Measurements from ENCODE around the gene CENPB. TPM values are rescaled to one million over a fixed set of nuclear protein-coding genes. Genes with fewer than 3 reads are reported as not detected.

The CENPB gene
- polyA plus RNA-seq, 4 donors: 34.0 to 47.8 (median 42.3) TPM

DNA sequence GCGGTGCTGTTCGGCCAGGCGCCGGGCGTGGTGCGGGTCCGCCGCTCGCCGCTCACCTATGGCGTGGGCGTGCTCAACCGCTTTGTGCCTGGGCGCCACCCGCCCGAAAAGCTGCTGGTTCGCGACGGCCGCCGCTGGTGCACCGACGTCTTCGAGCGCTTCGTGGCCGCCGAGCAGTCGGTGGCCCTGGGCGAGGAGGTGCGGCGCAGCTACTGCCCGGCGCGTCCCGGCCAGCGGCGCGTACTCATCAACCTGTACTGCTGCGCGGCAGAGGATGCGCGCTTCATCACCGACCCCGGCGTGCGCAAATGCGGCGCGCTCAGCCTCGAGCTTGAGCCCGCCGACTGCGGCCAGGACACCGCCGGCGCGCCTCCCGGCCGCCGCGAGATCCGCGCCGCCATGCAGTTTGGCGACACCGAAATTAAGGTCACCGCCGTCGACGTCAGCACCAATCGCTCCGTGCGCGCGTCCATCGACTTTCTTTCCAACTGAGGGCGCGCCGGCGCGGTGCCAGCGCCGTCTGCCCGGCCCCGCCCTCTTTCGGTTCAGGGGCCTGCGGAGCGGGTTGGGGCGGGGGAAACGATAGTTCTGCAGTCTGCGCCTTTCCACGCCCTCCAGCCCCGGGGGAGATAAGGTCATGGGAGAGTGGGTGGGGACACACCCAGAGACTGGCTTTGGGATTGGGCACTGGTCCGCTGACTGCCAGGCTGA is 34.7 kb downstream of the CENPB start:
- no peak for DNase-seq (ENCODE audit: low read depth in 4 of 4, low spot score in 3 of 4)

DNA sequence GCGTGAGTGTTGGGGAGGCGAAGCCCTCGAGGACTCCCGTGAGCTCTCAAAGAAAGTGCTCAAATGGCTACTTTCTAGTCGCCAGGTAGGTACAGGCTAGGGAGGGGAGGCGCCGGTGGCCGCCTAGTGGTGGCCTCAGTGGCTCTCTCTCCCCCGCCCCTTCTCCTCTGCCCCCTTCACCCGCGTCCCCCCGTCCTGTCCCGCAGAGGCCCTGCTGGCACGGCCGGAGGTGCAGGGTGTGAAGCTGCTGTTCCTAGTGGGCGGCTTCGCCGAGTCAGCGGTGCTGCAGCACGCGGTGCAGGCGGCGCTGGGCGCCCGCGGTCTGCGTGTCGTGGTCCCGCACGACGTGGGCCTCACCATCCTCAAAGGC is 35.2 kb downstream of the CENPB start:
- DNase-seq (ENCODE audit: low read depth in 4 of 4, low spot score in 3 of 4): no peak

DNA sequence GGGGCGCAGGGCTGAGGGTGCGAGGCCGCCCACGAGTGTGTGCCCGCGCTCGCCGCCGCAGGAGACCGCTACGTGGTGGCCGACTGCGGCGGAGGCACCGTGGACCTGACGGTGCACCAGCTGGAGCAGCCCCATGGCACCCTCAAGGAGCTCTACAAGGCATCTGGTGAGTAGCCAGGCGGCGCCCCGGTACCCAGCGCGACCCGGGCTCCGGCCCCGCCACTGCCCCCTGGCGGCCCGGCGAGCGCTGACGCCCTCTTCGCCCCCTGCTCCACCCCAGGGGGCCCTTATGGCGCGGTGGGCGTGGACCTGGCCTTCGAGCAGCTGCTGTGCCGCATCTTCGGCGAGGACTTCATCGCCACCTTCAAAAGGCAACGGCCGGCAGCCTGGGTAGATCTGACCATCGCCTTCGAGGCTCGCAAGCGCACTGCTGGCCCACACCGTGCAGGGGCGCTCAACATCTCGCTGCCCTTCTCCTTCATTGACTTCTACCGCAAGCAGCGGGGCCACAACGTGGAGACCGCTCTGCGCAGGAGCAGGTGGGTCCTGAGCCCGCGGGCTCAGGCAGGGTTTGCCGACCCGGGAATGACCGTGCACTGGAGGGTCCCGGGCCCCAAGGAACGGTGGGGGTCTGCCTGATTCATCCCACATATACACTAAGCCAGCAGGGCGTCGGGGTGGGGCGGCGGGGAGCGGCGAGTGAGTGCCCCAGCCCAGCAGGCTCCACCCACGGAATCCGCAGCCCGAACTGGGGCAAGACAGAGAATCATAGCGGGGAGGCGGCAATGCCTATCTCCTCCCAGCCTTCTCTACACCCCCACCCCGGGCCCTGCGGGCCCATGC is 36.6 kb downstream of the CENPB start:
- DNase-seq (ENCODE audit: low read depth in 4 of 4, low spot score in 3 of 4): no peak

DNA sequence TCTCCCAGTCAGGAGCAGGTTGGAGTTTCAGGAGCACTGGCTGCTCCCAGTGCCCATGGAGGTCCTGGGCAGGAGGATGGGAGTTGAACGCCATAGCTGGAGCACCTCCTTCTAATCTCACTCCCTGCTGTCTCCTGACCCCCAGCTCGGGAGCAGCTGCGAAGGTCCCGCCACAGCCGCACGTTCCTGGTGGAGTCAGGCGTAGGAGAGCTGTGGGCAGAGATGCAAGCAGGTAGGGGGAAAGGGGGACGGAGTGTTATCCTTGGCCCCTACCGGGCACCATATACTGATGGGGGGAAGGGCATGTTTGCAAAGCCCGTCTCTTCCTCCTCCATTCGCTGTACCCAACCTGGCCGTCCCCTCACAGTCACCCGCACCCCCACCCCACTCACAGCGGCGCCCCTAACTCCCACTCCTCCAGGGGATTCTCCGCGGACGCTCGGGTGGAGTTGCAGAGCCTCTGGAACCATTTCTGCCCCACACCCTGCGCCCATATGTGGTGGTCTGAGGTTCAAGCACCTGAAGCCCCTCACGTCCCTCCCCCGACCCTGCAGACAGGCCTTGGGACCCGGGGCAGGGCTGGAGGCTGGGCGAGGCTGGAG is 37.4 kb downstream of the CENPB start:
- no peak for DNase-seq (ENCODE audit: low read depth in 4 of 4, low spot score in 3 of 4)

DNA sequence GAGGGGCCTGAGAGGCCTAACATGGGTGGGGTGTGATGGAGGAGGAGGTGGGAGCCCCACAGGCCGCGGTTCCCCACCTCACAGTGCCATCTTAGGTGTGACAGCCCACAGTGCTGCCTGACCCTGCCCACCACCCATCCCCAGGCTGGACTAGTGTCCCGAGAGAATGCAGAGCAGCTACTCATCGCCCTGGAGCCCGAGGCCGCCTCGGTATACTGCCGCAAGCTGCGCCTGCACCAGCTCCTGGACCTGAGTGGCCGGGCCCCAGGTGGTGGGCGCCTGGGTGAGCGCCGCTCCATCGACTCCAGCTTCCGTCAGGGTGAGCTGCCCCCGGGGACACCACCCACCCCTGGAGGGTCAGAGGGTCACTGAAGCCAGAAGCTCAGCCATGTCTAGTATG is 38.5 kb downstream of the CENPB start:
- no peak for DNase-seq (ENCODE audit: low read depth in 4 of 4, low spot score in 3 of 4)

DNA sequence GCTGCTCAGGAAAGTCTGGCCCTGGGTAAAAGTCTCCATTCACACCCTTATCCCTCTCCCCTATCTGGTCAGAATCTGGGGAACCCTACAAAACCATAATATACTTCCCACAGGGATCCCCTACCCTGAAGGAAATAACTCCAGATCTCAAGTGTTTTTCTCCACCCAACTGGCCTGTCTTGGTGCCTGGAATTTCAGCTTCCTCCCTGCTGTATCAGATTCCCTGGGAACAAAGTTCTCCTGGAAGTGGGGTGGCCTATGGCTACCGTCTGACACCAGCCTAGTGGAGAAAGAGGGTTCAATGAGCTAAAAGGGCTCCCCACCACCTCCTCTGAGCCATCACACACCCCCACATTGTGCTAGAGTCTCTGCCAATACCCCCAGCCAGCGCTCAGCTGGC is 39.1 kb downstream of the CENPB start:
- no peak for DNase-seq (ENCODE audit: low read depth in 4 of 4, low spot score in 3 of 4)

DNA sequence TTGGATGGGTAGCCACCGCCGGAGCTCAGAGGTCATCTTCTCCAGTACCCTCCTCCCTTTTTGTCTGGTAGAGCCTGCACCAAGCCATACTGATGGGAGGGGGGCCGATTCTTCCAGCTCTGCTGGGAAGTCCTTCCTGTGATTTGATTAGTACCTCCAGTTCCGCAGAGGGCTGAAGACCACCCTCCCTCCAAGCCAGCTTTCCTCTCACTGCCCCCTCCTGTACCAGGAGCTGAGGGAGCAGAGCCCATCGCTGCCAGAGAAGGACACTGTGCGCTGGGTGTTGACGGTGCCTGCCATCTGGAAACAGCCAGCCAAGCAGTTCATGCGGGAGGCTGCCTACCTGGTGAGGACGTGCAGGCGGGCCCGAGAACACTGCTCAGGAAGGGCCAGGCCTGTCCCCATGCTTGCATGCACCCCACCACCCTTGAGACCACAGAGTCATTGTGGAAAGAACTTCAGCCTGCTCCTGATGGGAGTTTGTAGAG is 40.8 kb downstream of the CENPB start:
- no peak for DNase-seq (ENCODE audit: low read depth in 4 of 4, low spot score in 3 of 4)

DNA sequence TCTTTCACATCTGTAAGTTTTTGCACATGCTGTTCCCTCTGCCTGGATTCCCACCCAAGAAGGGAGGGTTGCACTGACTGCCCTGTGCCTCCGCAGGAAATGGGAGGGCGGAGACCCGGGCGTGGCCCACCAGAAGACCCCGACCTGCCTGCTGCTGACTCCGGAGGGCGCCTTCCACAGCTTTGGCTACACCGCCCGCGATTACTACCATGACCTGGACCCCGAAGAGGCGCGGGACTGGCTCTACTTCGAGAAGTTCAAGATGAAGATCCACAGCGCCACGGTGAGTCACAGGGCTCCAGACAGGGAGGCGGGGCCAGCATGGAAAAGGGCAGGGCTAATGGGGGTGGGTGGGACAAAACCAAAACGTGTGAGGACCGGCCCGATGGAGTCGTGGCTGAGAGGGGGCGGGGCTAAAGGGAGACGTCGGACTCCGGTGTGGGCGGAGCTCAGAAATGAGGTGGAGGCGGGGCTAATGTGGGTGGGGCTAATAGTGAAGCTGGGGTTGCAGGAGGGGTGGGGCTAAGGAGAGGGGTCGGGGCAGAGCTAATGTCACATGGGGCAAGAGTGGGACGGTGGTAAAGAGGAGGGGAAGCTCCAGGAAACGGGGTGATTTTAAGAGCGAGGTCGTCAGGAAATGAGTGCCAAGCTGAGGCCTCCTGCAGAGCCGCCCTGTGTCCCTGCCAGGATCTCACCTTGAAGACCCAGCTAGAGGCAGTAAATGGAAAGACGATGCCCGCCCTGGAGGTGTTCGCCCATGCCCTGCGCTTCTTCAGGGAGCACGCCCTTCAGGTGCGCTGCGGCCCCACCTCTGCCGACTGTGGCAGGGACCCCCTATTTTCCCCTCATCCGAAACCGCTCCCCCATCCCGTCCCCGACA is 41.5 kb downstream of the CENPB start:
- no peak for DNase-seq (ENCODE audit: low read depth in 4 of 4, low spot score in 3 of 4)

DNA sequence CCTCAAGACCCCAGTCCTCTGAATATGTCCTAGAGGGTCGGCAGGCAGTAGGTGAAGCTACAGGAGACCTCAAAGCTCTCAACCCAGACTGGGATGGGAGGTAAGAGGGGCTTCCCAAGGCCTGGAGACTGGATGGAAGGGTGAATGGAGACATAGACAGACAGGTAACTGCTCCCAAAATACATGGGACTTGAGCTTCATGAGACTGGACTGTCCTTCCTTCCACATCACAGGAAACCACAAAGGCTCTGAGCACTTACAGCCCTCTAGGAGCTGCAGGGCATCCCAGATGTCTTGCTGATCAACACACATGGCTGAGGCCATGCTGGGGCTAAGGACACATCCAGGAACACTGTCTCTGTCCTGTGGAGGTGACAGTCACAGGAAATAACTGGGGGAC is 42.5 kb downstream of the CENPB start:
- DNase-seq (ENCODE audit: low read depth in 4 of 4, low spot score in 3 of 4): no peak

DNA sequence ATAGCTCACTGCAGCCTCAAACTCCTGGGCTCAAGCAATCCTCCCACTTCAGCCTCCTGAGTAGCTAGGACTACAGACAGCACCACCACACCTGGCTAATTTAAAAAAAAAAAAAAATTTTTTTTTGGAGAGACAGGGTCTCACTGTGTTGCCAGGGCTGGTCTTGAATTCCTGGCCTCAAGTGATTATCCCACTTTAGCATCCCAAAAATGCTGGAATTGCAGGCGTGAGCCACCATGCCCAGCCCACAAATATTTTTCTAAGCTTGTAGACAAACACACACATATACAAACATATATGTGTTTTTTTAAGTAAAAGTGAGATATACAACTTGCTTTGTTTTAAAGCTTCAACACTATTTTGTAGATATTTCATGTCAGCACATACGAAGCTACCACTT is 43.3 kb downstream of the CENPB start:
- DNase-seq (ENCODE audit: low read depth in 4 of 4, low spot score in 3 of 4): no peak

DNA sequence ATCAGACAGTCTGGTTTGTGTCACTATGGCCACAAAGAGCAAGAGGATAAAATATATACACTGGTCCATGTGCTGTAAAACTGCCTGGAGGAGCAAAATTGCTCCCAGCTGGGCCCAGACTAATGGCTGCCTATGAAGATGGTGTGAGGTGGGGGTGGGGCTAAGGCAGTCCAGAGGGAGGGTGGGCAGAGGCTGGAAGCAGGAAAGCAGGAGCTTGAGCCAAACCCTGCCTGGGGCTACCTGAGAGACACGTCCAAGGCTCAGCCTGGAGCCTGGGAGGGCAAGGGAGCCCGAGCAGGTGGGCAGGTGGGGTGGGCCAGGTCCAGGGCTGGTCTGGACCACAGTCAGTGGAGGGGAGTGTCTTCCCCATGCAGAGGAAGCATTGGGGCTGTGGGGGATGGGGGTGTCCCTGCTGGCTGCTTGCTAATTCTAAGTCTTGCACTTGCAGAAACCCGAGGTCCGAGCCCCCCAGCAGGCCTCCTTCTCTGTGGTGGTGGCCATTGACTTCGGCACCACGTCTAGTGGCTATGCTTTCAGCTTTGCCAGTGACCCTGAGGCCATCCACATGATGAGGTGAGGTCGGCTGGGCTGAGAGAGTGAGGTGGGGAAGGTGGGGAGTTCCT is 44.6 kb downstream of the CENPB start:
- DNase-seq (ENCODE audit: low read depth in 4 of 4, low spot score in 3 of 4): no peak

DNA sequence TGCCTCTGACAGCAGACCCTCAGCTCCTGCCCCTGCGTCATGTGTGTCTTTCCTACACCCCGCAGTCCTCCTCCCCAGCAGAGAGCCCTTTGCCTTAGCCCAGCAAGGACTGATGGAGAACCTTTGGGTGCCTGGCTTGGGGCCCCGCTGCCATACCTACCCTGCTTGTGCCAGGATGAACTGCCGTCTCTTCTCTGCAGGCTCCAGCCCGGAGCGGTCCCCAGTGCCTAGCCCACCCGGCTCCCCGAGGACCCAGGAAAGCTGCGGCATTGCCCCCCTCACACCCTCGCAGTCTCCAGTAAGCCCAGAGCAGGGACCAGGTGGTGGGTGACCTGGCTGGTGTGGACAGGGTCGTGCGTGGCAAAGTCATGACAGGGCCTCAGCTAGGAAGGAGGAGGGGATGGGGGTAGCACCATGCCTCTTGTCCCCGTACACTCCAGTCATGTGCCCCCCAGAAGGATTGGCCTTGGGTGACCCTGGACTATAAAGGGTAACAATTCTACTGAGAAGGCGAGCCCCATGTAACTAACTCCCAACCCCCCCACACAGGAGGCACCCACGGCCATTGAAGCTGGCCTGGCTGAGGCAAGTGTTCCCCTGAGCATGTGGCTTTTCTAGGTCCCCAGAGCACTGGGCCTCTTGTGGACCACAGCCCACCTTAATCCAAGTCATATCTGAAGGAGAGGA is 45.8 kb downstream of the CENPB start:
- DNase-seq (ENCODE audit: low read depth in 4 of 4, low spot score in 3 of 4): no peak

DNA sequence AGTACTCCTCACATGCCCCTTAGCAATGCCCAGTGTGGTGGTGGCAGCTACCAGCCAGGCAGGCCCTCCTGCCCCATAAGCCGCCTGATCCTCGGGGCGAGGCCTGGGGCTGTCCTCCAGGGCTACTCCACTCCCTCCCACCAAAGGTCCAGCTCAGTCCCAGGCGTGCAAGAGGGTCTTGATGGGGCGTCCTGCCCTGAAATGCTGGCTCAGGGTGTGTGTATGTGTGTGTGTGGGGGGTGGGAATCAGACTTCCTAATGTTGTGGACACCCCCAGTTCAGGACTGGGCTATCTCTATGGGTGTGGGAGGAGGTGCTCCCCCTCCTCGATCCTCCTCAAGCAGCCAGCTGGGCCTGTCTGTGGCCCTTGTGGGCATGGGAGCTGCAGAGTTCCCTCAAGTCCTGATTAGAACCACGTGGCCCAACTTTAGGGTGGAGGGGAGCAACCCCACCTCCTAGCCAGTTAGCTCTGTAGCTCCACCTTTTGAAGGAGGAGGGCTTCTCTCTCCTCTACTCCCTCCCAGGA is 46.6 kb downstream of the CENPB start:
- no peak for DNase-seq (ENCODE audit: low read depth in 4 of 4, low spot score in 3 of 4)

DNA sequence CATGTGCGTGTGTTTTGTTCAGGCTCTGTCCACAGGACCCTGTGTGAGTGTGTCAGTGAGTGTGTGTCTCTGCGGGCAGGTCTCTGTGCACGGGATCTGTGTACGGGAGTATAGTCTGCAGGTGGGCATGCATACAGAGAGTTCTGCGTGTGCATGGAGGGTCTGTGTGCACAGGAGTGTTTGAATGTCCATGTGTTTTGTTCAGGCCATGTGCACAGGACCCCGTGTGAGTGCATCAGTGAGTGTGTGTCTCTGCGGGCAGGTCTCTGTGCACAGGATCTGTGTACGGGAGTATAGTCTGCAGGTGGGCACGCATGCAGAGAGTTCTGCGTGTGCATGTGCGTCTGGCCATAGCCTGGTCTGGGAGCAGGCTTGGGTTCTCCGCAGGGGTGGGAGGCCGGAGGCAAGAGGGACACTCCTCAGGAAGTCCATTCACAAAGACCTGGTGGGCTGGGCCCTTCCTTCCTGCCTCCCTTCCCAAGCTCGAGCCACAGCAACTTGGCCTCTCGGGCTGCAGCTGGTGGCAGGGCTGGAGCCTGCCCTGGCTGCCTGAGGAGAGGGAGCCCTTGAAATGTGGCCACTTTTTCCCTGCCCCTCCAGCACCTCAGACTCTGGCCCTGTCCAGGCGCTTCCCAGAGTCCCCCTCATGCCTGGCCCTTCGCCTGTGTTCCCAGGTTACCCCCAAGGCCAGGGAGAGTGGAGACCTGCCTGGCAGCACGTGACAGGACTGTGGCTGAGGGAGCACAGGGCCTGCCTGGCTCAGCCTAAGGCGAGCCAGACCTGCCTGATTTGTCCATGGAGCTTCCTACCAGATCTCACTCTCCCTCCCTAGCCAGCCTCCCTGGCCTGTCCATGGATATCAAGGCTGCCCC is 47.2 kb downstream of the CENPB start:
- no peak for DNase-seq (ENCODE audit: low read depth in 4 of 4, low spot score in 3 of 4)

DNA sequence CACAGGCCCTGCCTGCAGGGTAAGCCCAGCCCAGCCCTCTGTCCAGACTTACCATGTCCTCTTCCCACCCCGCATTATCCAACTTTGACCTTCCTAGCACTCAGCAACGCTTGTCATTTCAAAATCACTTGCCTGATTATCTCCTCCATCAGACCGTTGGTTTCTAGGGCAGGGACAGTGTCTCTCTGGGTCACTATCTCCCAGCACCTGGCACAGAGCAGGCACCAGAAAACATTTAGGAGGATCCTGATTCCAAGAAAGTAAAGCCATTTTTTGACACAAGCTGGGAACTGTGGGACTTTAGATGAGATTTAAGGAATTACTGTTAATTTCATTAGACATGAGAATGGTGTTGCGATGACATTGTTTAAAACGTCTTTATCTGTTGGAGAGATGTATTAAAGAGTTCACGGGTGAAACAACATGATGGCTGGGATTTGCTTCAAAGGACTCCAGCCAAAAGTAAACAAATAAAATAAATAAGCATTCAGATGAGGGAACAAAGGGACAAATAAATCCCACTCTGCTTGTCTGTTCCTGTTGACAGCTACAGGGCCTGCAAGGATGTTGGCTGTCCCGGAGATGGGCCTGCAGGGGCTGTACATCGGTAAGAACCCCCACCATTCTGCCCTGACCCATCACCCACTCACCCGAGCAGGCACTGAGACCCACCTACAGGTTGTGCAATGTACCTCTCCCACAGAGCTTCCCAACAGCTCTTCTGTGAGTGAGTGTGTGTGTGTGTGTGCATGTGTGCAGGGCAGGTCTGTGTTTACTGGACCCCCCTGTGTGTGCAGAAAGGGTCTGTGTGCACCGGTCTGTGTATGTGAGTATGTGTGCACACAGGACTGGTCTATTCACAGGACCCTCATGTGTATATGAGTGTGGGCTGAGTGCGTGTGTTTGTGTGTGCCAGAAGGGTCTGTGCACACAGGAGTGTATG is 48.2 kb downstream of the CENPB start:
- DNase-seq (ENCODE audit: low read depth in 4 of 4, low spot score in 3 of 4): no peak

DNA sequence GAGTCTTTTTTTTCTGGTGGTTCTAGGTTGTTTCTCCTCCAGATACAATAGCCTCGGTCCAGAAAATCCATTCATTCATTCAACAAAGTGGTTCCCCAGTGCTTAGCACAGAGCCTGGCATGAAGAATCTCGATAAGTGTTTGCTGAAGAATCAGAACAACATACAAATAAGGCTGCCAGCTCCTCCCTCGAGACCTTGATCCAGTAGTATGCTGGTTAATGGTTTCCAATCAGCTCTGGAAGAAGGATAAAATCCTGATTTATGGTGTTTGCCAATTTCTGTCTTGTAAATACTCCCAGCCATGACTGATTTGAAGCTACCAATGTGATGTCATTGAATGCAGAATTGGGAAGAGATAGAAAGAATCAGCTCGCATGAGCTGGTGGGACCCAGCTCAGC is 50.8 kb downstream of the CENPB start:
- DNase-seq (ENCODE audit: low read depth in 4 of 4, low spot score in 3 of 4): no peak

DNA sequence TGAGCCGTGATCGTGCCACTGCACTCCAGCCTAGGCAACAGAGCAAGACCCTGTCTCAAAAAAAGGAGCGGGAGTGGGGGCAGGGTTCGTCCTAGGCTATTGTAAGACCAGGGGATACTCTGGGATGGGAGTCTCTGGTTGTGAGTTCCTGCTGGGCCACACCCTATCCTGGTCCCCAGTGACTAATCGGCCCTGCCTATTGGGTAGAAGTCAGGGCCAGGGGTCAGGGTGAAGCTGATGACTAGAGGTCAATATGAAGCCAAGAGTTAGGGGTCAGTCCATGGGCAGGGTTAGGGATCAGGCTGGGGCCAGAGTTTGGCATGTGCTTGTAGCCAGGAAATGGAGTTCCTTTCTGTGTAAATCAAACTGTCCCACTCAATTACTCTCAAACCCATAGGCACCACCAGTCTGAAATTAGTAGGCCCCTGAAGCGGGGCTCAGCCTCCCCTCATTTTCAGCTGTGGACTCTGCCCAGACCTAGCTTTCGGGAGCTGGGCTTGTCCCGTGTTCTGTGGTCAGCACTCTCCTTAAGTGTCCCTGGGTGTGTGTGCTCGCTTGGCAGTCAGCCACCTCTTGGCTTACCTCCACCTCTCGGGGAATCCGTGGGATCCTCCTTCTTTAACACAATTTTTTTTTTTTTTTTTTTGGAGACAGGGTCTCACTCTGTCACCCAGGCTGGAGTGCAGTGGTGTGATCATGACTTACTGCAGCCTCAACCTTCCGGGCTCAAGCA is 52.3 kb downstream of the CENPB start:
- DNase-seq (ENCODE audit: low read depth in 4 of 4, low spot score in 3 of 4): no peak
